Stimulated activated CD8-positive, alpha-beta memory T cell treated with anti-CD3 and anti-CD28 coated beads, Interleukin-4, amount 100 ng/mL, for 48 hours (primary cell): Measurements from ENCODE around the gene E2F1.

Experiments
- DNase-seq: peaks from one replicate; pipeline ENCODE4 v3.0.0-alpha.2; 2020

Gene E2F1

GRCh38 chr20:33670715-33671499 is 15.3 kb downstream of the E2F1 start:
- no peak for DNase-seq

- DNase-seq: no peak
Observed at GRCh38 chr20:33669873-33670640, 16.1 kb downstream of the E2F1 start.

GRCh38 chr20:33669224-33669623 is 17.0 kb downstream of the E2F1 start:
- DNase-seq: no peak

- DNase-seq: no peak
Observed at GRCh38 chr20:33668466-33669155, 17.6 kb downstream of the E2F1 start.

- peak; percentile 86 for DNase-seq
Observed at GRCh38 chr20:33667676-33668465, 18.3 kb downstream of the E2F1 start.

- DNase-seq: peak; percentile 61
Observed at GRCh38 chr20:33667245-33667675, 18.9 kb downstream of the E2F1 start.

GRCh38 chr20:33666293-33667244 is 19.6 kb downstream of the E2F1 start, which contains the start of gene ACTL10:
Gene ACTL10, plus strand, starts transcription at chr20:33666943. Its CDS starts 555 bp downstream, at chr20:33667498.
- DNase-seq: peak; percentile 95

- DNase-seq: no peak
Observed at GRCh38 chr20:33664762-33665144, 21.4 kb downstream of the E2F1 start.

GRCh38 chr20:33664085-33664761 is 22.0 kb downstream of the E2F1 start:
- no peak for DNase-seq

- peak; percentile 87 for DNase-seq
Observed at GRCh38 chr20:33663161-33664084, 22.8 kb downstream of the E2F1 start.

- DNase-seq: no peak
Observed at GRCh38 chr20:33662172-33662571, 24.0 kb downstream of the E2F1 start, which contains the start of gene C20orf144. Gene C20orf144, plus strand, starts transcription at chr20:33662327. Its CDS starts 19 bp downstream, at chr20:33662346.

- no peak for DNase-seq
Observed at GRCh38 chr20:33660685-33661058, 25.5 kb downstream of the E2F1 start.

GRCh38 chr20:33660035-33660684 is 26.0 kb downstream of the E2F1 start:
- no peak for DNase-seq

- no peak for DNase-seq
Observed at GRCh38 chr20:33659341-33660034, 26.7 kb downstream of the E2F1 start.

GRCh38 chr20:33658929-33659328 is 27.3 kb downstream of the E2F1 start:
- no peak for DNase-seq

- no peak for DNase-seq
Observed at GRCh38 chr20:33658510-33658909, 27.7 kb downstream of the E2F1 start.

- DNase-seq: no peak
Observed at GRCh38 chr20:33657704-33658095, 28.5 kb downstream of the E2F1 start.
